Activated T-helper 1 cell treated with Interleukin-2 at 50 U/mL for 16 hours (primary cell): ENCODE measurements around the gene BCL6.
"Not testable (repeated sequence)": the region's sequence is repeated elsewhere in the genome, so short reads cannot be mapped to it uniquely, and the experiment has no call there.

Experiments used
- DNase-seq: peaks from one replicate; pipeline ENCODE4 v3.0.0-alpha.2; 2020; ENCODE audit warnings: low read depth

Gene BCL6

DNA sequence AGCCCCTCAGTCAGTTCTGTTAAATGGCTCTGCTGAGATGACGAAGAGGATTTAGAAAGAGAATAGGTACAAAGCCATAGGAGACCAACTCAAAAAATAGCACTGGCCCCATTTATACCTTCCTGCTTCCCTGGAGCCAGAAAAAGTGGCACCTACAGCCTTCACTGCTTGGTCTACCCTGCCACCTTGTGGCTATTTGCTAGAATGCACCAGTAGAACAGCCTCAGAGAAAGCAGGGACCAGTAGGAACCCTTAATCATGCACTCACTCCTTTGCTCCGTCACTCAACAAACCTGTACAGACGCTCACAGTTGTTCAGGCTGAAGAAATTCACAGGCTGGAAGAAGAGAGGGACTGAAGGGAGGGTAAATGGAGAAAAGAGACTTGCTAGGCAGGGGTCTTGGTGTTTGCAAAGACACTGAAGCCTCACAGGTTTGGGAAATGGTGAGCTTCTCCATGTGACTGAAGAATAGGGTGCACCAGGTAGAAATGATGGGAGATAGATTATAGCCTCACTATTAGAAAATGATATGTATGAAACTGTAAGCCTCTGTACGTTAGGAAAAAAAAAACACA, 30.8 kb downstream of the BCL6 start:
- DNase-seq, result peak; percentile 50

DNA sequence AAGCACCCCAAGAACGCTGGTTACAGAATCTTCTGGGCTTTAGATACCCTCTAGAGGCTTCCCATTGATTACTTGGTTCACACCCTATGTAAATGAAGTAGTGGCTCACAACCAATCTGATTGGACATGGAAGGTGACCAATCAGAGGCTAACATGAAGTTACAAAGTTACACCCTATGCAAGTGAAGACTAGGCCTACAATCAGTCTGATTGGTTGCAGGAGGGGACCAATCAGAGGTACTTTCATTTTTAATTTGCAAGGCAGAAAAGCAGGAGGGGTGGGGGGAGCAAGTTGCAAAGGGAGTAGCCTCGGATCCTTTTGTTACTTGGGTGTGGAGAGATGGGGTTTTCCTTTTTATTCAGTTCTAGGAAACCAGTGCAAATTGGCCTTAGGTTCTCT, 31.8 kb downstream of the BCL6 start:
- DNase-seq, result no peak

DNA sequence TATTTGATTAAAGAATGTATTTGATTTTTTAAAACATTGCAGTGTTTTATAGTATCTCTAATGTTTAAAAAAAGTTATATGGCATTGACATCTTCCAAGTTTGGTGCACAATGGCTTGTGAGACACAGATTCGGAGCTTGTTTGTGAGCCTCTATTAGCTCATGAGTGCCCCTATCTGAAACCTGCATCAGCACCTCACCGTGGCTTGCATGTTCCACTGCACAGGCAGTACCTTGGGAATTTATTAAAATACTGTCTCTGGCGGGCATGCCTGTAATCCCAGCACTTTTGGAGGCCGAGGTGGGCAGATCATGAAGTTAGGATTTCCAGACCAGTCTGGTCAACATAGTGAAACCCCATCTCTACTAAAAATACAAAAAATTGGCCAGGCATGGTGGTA, 36.1 kb downstream of the BCL6 start:
- no peak for DNase-seq

DNA sequence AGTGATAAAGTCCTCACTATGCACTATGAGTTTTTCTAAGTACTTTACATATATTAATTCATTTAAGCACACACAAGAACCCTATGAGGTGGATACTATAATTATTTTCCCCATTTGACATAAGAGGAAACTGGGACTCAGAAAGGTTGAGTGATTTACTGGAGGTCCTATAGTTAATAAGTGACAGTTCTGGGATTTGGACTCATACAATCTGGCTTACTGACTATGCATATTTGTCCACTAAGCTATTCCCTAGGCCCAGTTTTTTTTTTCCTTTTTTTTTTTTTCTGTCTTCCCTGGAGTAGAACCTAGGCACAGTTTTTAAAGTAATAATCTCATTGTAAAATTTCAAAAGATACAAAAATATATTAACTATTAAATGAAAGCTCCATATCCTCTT, 36.6 kb downstream of the BCL6 start:
- no peak for DNase-seq

DNA sequence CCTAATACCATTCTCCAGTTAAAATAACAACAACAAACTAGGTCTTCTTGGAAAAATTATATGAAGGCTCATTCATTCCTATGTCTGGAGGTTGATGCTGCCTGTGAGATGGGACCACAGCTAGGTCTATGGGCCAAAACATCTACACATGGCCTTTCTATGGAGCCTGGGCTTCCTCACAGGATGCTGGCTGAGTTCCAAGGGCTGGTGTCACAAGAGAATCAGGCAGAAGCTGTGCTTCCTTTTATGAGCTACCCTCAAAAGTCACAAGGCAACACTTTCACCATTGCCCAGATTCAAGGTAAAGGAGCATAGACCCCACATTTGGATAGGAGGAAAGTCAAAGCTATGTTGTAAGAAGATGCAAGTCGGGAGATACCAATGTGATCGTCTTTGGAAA, 38.3 kb downstream of the BCL6 start:
- DNase-seq, result no peak

DNA sequence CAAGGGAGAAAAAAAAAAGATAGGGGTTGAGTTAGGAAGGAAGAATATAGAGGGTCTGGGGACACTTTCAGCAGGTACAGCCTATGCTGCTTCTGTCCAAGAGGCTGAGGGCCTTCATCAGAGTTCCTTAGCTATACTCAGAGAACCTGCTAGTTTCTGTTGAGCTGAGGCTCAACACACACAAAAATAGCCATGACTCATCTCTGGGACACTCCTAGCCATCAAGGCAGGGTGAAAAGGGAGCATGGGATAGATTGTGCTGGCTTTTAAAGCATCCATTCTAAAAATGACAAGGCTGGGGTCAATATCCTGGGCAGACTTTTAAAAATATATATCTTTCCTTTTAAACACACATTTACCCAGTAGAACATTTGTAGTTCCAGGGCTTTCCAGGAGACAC, 40.1 kb downstream of the BCL6 start:
- DNase-seq, result no peak

DNA sequence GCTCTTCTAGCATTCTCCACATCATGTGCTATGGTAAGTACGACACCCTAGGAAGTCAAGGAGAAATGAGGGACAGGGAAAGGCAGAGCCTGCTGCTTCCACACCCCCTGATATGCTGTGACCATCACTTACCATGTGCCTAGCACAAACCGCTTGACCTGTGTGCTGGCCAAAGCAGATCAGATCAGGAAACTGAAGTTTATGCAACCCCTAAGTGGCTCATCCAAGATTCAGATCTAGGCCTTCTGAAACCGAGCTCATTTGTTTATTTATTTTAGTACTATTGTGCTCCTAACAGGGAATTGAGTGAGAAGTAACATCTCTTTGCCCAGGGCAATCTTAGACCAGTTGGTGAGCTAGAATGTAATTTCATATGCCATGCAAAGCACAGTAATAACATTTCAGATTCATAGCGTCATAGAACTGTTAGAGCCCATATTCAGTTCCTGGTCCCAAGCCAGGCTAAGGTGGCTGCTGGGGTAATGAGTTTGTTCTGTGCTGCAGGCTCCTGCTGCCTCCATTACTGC, 42.7 kb downstream of the BCL6 start, which contains the start of gene RTP2:
Gene RTP2 (minus strand): TSS at position 51 of the 527 bp plus-strand sequence. CDS start 429 bp downstream, outside the sequence.
- no peak for DNase-seq

DNA sequence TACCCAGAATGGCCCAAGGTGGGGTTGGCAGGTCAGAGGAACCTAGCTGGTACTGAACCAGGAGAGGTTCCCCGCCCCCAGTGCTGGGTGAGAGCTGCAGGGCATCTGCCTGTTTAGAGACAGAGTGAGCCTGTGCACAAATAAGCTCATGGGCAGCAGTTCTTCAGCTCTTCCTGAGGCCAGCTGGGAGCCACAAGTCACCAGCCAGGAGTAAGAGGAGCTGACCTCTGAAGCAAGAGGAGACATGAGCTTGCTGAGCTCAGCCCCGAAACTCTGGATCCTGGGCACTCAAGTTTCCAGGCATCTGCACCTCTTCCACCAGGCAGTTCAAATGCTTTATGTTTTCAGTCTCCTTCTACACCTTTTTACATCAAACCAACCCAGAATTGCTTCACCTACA, 45.0 kb downstream of the BCL6 start:
- no peak for DNase-seq

DNA sequence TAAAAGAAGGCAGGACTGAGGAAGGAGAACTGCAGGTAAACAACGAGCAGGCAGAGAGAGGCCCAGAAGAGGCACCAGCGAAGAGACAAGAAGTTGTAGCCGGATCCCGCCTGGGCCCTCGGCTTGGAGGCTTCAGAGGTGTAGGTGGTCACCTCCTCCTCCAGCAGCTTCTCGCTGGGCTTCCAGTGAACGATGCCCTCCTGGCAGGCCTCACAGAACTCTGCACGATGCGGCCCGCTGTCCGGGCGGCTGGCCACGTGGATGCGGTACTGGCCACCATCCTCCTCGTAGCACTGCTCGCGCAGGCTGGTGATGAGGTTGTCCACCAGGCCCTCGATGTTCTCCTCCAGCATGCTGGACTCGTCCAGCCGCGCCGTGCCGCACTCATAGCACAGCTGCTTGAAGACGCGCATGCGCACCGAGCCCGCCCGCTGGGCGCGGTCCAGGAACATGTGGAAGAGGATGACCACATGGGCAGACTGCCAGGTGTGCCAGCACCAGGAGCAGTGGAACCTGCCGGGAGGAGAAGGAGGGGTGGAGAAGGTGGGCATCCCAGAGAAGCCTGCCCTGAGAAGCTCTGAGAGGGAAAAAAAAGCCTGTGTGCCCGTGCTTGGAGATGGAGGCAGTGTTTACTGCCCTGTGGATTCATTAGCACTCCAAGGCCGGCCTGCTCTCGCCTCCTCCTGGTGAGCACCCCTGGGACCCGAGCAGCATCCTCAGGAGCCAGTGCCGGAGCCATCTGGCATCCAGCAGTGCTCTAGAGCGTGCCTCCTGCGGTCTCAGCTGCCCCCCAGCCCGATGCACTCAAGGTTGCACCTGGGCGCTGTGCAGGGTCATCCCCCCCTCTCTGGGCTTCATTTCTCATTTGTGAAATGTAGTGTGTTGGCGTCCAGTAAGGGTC, 46.5 kb downstream of the BCL6 start:
- no peak for DNase-seq

DNA sequence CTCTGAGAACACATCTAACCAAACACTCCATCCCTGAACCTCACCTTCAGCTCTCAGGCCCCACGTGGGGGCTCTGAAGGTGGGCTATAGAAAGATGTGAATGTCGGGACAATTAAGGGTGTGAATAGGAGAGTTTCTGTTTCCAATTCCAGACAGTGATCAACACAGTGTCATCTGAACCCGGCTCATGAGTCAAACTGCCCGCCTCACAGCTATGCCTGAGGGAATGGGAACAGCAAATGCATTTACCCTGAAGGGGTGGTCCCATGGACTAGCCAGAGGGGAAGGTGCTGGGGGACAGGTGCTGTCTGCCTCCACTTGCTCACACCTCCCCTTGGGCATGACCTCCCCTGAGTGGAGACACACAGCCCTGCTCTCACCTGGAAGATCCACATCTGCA, 49.2 kb downstream of the BCL6 start:
- DNase-seq, result no peak

DNA sequence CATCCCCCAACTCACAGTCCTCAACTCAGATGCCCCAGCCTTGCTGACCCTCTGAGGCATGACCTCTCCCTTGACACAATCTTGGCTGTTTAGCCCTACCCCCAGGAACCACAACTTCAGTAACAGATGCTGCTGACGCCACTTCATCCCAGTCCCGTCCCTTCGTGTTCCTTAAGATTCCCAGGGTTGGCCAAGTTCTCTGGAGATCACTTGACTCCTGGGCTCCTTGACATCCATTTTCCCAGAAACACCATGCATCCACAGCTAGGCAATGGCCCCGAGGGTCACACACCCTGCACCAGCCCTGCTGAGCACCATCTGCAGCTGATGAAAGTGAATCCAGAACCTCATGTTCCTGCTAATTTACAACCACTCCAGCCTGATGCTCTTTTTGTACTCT, 49.8 kb downstream of the BCL6 start:
- DNase-seq, result no peak

DNA sequence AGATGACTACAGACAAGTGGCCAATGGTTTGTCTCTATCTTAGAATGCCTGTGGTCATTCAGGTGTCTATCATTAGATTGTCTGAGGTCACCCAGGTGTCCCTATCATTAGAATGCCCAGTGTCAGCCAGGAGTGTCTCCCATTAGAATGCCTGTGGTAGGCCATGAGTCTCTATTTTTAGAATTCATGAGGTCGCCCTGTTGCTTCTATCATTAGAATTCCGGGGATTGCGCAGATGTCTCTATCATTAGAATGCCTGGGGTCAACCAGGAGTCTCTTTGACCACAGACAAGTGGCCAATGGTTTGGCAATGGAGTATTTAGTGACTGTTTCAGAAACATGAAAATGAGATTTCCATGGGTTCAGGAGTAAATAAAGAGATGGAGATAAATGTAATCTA, 50.5 kb downstream of the BCL6 start:
- DNase-seq, result no peak

DNA sequence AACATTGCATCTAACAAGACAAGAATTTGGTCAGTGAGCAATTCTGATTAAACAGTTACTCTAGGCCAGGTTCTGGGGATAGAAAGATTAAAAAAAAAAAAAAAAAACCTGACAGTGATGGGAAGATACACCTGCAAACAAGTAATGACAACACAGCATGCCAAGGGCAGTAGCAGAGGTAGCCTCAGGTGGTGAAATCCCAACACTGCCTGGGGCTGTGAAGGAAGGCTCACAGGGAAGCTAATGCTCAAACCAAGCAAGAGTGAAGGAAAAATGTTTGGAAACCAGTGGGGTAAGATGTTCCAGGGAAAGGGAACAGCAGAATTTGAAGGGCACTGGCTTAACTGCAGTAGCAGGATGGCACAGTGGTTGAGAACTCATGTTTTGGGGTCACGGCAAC, 51.8 kb downstream of the BCL6 start:
- no peak for DNase-seq

DNA sequence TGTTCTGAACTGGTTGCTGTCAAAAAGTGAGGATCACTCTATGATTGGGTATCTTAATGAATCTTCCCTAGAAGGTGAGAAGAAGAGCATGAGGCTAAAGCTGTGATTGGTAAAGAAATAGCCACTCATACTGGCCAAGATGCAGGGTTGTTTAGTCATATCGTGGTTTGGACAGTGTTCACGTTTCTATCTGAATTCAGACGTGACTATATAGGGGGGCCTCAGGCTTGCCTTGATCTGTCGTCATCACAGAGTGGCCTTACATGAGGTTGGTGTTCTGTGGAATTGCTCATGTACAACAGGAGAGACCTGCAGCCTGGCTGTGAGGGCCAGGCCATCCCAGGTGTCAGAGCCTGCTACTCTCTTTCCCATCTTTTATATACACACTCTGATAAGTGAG, 55.3 kb downstream of the BCL6 start:
- DNase-seq, result no peak

DNA sequence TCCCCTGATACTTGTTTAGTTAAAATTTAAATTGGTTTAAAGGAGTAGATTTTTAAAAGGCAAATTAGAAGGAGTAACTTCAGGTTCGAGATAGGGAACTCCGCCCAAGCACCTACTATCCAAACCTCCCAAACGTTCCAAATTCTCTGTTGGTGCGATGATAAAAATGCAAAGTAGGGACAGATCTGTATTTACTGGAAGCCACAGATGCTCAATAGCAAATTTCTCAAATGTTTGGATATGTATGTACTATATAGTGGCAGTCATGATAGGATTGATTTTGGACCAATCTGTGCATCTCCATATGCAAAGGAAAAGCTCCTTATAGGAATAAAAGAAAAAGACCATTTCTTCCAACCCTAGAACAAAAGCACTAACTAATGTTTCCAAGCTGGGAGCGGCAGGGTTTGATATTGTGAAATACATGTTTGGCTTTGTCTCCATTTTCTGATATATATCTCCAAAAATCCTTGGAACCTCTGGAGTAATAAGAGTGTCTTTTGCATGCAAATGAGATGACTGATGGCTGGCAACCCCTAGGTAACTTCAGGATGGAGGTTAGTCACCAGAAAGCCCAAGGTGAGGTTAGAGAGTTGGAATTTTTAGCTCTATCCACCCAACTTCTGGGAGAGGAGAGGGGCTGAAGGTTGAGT, 58.5 kb downstream of the BCL6 start:
- no peak for DNase-seq

DNA sequence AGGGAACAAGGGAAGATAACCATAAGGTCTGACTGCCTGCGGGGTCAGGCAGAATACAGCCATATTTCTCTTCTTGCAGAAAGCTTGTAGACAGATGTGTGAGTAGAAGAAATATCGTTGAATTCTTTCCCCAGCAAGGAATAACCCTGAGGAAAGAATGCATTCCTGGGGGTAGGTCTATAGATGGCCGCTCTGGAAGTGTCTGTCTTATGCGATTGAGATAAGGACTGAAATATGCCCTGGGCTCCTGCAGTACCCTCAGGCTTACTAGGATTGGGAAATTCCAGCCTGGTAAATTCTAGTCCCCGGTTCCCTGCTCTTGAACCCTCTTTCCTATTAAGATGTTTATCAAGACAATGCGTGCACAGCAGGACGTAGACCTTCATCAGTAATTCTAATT, 59.3 kb downstream of the BCL6 start:
- no peak for DNase-seq

DNA sequence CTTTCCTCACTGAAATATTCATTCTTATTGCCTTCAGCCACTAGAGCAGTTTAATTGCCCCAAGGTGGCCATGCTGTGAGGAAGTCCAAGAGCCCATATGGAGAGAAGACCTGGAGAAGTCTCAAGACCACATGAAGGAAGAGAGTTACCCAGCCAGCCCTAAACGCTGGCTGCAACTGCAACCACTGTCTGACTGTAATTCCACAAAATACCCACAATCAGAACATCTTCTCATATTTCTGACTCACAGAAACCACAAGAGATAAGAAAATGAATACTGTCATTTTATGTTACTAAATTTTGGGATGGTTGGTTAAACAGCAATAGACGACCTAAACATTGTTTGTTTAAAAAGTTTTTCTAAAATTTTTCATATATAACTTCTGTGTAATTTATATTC, 60.4 kb downstream of the BCL6 start:
- DNase-seq, result no peak

DNA sequence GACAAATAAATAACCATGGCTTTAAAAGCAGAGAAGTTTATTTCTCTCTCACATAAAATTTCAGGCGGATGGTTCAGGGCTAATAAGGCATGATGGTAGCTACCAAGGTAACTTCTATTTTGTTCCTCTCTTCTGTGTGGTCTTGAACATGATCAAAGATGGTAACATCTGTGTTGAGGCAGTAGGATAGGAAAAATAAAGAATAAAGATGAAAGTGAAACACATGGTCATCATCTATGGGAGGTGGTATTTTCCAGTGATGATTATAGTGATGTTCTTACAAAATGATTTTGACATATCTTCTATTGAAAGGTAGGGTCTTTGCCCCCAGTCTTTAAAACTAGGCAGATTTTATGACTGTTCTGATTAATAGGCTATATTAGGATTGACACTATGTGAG, 60.8 kb downstream of the BCL6 start:
- DNase-seq, result no peak

DNA sequence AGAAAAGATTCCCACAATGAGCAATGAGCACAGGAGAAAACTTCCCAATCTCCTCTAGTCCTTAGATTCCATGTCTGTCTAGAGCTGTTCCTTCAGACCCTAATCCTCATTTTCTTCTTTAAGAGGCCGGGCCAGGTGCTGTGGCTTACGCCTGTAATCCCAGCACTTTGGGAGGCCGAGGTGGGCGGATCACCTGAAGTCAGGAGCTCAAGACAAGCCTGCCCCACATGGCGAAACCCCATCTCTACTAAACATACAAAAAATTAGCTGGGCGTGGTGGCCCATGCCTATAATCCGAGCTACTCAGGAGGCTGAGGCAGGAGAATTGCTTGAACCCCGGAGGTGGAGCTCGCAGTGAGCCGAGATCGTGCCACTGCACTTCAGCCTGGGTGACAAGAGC, 63.5 kb downstream of the BCL6 start:
- DNase-seq, result not testable (repeated sequence)

DNA sequence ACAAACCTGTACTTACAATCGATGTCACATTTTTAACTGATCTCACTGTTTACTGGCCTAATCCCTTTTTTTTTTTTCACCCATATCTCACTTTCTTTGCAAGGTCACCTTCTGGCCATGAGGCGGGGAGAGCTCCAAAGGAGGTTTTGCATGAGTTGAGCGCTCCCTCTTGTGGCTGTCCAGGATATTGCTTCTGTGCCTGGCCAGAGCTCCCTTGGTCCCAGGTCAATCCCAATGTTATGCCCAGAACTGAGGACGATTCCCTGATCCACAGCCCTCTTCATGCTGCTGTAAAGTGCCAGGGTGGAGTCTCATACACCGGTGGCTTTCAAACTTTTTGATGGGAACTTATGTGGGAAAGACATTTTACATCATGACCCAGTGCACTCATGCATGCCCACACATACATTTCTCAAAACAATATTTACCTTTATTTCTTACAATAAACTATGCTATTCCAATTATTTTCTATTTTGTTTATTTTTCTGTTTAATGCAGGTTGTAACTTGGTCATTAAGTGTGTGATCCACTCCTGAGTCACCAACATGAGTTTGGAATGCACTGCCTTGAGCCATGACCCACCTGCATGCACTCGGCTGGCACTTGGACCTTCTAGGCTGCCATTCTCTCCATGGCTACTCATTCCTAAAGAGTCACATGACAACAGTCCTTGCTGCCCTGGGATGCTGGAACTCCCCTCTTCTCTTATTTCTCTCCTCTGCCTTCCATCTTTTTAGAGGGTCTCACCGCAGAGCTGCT, 65.5 kb downstream of the BCL6 start:
- peak; percentile 23 for DNase-seq

DNA sequence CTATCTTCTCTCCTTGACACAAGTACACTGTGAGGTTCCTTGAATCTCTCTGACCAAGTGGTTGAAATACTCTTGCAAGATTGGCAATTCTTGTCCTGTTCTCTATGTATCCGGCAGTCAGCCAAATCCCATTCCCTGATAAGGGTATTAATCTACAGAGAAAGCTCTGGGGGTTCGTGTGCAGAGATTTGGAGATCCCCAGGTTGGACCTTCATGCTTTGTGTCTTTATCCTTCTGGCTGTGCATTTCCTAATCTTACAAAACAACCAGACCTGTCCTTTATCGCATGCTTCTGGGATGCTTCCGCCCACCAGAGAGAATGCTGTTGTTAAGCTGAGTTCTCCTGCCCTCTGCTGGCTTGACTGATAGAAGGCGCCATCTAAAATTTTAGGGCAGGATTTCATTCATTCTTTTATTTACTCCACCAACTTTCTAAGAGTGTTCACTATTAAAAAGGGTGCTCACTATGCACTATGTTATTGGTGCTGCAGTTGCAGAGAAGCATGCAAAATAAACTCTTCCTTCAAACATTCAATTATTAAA, 66.5 kb downstream of the BCL6 start:
- DNase-seq, result no peak

DNA sequence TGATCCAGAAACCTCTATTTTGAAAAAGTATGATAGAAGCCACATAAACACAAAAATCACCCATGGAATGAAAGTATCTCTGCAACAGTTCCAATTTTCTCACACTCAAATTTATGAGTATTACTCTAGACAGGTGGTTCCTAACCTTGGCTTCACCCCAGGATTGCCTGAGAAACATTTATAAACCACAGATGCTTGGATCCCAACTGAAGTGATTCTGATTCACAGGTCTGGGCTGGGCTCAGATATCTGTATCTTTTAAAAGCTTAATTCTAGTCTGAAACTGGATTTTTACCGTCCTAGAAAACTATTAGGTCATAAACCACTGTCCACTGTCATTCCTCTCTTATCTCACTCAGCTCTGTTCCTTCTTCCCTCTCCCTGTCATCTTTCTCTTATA, 67.7 kb downstream of the BCL6 start:
- no peak for DNase-seq
